NCI-H128 (cell line): ENCODE measurements around the gene FGD5.

Experiments used
- DNase-seq: peaks from one replicate; lab custom pipeline; 2025; ENCODE audit not compliant: unreplicated experiment; lab: John Stamatoyannopoulos, UW

FGD5 gene

DNA sequence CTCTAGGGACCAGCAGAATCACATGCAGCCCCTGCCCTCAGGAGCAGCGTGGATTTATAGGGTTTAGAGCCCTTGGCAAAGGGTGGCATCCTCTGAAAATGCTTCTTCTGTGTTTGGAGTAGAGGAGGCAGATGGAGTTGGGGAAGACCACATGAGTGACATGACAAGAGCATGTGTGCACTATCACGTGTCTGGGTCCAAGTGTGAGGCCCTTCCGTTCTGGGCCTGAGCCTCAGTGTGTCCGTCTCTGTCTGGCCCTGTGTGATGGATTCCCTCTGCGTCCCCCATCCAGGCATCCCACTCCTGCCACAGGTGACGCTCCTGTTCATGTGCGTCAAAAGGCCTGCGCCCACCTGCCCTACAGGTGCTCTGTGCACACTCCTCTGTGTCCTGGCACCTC, 30.1 kb downstream of the FGD5 start:
- no peak for DNase-seq

DNA sequence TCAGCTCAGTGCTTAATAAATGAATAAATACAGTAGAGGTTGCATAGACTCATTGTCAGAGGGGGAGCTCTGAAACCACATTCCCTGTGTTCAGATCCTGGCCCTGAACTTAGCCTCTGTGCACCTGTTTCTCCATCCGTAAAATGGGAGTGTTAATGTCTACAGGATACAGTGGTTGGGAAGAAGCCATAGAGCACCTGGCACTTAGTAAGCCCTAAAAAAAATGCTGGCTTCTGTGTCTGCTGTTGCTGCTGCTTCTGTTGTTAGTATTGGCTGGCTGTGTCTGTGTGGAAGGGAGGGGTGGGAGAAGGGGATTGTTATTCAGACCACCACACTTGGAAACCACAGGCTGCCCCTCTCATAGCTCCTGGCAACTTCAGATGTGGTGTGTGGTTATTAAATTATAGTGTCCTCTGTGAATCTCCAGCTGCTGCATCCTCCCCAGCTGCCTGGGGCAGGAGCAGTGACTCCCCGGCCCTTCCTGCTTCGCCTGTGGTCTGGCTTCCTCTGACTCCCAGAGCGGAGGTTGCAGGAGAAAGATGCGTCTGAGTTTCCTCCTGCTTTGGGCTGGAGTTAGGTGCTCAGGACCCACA, 31.0 kb downstream of the FGD5 start:
- no peak for DNase-seq

DNA sequence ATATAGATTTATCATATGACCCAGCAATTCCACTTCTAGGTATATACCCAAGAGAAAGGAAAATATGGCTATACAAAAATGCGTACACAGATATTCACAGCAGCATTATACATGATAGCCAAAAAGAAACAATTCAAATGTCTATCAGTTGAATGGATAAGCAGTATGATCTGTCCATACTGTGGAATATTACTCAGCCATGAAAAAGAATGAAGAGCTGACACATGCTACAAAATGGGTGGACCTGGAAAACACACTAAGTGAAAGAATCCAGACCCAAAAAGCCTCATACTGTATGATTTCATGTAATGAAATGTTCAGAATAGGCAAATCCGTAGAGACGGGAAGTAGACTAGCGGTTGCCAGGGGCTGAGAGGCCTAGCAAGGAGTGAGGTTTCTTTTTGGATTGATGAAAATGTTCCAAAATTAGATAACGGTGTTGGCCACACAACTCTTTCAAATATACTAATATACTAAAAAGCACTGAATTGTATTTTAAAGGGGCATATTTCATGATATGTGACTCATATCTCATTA, 33.4 kb downstream of the FGD5 start:
- no peak for DNase-seq

DNA sequence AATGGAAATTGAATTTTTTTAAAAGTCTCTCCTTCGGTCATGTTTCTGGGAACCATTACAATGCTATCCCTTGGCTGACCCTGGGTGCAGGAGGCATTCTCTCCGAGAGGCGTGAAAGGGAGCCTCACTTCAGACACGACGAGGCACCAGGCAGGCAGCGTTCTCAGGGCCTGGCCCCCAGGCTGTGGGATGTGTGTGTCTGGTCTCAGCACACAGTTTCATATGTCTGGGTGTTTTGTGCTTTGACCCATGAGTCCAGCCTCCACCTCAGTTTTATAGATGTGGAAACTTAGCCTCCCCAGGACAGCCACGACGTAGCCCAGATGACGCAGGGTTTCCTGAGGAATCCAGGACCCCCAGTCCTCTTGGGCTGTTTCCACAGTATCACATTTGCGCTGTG, 34.0 kb downstream of the FGD5 start:
- no peak for DNase-seq

DNA sequence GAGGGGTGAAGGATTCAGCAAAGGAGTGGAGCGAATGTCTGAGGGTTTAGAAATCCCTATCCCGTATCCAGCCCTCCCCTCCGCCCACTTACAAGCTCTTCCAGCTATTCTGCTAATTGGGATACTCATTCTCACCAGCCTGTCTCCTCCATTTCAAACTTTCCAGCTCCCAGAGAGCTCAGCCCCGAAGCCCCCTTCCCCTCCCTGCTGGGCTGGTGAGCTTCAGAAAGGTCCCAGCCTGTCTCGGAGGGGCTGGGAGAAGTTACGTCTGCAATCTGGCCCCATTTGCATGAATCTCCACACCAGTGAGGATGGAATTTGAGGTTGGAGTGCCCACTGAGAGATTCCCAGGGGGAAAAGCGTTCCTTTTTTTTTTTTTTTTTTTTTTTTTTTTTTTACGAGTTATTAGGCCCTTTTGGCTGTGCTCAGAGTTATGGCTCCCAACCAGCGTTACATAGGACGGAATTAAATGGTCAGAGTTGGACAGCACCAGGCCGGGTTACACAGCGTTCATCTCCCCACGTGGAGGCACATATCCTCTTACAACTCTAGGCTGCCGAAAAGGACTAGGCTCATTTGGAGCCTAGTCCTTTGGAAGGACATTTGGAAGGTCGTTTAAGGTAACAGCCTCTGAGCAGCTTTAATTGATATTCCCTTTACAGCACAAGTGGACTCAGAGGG, 34.6 kb downstream of the FGD5 start:
- no peak for DNase-seq

GRCh38 chr3:14857506-14857905, 38.7 kb downstream of the FGD5 start:
- DNase-seq: no peak

DNA sequence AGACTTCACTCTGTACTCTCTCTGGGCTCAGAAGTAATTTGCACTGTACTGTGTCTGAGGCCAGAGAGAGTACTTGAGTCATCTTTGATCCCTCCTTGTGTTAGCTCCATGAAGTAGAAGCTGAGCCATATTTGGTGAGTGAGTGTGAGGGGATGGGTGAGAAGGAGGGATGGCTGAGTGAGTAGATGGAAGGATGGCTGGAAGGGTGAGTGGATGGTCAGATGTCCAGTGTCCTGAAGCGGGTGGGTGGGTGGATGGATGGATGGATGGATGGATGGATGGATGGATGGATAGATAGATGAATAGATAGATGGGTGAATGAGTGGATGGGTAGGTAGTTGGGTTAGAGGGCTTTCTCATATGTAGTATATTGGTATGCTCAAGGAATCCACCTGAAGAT, 39.3 kb downstream of the FGD5 start:
- no peak for DNase-seq

DNA sequence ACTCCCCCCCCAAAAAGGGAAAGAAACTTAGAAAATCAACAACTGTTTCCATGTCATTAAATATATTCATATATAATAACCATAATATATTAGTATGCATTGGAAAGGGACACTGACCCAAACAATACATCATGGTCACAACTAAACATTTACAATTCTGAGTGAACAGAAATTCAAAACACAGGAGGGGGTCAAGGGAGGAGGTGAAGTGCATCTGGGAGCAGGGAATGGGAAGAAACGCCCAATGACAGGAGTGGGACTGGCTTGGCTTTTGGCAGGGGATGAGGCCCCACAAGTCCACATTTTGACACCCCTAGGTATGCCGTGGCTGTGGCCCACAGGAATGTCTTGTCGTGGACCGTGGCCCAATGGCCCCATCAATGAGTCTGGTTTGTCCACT, 41.1 kb downstream of the FGD5 start:
- DNase-seq: no peak

DNA sequence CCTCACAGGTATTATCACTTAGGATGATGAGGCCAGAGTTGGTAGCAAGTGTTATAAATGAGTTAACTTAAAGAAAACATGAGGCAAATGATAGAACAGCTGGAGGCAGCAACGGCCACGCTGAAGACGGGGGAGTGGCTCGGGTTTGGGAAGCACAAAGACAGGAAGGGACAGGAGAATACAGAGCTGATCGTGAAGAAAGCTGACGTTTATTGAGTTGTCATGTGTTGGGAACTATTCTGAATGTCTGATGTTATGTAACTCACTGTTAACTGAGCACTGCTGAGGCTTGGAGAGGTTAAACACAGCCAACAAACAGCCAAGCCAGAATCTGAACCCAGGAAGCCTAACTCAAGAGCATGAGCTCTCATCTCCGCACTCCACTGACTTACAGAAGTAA, 42.3 kb downstream of the FGD5 start:
- DNase-seq: no peak

DNA sequence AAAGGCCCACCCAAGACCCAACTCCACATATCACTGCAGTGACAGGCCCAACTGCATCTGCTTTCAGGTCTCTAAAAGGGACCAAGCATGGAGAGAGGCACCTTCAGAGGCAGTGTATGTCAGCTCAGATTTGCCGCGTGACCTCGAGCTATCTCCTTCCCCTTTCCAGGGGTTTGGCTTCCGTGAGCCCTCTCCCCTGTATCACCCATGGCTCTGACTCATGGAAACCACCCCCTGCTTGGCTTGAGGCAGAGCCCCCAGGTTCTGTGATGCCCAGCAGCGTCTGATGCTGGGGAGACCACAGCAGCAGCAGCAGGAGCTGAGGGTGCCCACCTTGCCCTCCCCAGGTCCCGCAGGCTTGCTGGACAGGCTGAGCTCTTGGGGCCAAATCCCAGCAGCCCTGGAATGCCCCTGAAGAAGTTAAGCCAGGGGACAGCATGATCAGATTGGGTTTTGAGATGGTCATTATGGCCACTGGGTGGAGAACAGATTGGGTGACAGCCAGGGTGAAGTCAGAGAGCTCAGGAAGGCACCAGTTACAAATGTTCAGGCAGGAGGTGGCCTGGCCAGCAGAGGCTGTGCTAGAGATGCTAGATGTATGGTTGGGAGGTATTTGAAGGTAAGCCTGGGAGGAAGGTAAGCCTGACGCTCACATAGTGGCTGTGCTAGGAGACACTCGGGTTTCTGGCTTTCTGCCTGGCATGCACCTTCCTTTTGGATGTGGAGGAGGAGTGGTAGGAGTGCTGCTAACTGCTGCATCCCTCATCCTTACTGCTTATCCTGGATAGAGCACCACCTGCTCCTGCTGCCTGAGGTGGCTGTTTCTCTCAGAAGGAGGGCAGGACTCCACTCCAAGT, 42.9 kb downstream of the FGD5 start:
- DNase-seq: no peak

DNA sequence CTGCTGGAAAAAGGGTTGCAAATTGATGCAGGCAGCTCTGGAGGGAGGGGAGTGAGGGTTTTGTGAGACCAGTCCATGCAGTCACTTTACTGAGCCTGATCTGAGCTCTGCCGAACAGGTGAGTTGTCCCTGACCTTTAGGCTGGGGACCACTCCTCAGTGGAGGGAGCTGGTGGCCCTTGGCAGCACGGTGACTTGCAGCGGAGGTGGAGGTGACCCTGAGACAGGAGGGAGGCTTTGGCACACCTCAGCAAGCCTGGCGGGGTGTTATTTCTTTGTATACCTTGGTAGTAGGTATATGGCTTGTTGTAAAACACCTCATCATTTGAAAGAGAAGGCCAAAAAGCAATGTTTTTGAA, 43.5 kb downstream of the FGD5 start:
- DNase-seq: no peak

- no peak for DNase-seq
These were observed 44.0 kb downstream of the FGD5 start for GRCh38 chr3:14862661-14863230.

DNA sequence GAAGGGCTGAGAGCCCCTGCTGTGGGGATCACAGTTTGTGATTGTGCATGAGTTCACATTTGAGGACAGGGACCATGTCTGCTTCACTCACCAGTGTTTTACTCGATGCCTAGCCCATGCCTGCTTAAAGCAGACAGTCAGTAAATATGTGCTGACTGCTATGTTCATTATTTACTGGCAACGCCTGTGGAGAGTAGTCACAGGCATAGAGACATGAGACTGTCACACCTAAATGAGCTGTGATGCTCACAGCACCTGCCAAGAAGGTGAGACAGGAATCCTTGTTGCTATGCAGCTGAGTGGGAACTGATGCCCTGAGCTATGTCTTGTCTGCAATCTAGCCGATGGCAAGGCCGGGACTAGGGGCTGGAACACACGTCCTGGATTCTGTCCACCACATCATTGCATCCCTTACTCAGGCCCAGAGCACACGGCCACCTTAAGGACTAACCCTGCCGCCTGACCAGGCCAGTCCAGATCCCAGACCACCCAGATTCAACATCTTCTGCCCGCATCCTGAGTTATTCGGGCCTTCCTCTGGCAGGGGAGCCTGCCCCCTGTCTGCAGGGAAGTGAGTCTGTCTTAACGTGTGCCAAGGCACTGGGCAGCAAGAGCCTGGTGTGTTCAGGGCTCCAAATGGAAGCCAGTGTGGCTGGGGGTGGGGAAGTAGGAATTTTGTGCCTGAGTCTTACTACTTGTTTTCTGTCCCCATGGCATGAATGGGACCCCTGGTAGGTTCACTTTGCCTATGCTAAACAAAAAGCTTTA, 44.8 kb downstream of the FGD5 start:
- no peak for DNase-seq

GRCh38 chr3:14864131-14864530, 45.4 kb downstream of the FGD5 start:
- DNase-seq: no peak

GRCh38 chr3:14866627-14867026, 47.9 kb downstream of the FGD5 start:
- DNase-seq: no peak

DNA sequence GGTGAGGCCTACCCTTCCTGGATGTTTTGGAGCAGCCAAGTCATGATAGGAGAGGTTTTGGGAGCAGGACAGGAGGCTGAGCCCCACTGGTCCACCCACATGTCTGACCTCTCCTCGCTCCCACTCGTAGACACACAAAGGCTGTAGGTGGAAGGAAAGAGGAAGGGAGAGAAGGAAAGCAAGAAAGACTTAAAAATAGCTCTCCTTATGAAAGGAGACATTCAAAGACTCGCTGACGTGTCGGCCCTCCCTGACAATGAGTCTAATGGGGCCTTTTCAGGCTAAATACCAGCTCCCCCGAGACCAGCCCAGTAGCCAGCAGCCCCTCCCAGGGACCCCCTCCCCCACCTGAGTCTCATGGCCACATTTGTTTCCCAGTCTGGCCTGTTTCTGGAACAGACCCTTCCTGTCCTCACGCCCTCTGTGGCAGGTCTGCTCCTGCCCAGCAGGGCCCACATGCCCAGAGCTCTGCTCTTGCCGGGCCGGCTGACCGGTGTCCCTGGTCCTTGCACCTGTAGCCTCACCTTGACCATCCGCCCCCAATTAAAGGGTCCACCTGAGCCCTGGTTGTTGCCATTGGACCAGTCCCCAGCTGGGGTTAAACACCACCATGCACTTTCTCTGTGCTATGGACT, 49.3 kb downstream of the FGD5 start:
- no peak for DNase-seq

- no peak for DNase-seq
These were observed 51.4 kb downstream of the FGD5 start for GRCh38 chr3:14869917-14870782.

GRCh38 chr3:14870783-14871060, 52.0 kb downstream of the FGD5 start:
- no peak for DNase-seq

DNA sequence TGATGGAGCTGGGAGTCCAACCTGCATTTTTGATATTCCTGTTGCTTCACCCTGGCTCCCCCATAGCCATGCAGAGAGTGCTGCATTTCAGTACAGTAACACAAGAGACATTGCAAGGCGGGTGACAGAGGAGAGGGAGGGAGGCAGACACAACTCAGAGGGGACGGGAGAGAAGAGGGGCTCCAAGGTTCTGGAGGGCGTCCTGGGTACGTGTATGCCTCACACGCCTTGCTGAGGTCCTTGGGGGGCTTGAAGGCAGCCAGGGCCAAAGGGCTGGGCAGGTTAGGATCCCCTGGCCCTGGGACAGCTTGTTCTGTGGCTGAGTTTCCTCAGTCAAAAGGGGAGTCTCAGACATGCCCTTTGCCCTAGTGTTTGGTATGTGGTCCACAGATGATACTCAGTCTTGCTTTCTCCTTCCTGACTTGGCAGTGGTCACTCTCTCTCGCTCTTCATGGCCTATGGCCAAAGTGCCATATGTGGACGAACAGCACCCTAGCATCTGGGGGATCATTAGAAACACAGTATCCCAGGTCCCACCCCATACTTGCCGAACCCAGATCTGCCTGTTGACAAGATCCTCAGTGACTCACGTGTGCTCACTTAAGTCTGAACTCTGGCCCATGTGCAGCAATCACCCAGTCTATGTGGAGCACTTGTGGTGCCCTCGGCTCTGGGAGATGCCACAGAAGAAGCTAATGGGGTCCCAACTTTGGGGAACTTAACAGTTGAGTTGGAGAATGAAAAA, 52.9 kb downstream of the FGD5 start:
- DNase-seq: no peak
